SU-DHL-6 (cell line): ENCODE results near the gene CDPF1.

Experiments used
- CTCF ChIP-seq: fragments of 200-600 bp; sonication (generic); IDR thresholded peaks from one replicate; pipeline ENCODE4 v1.5.1; 2017; ENCODE audit warnings: antibody characterized with exemption, mild to moderate bottlenecking, low read length, moderate library complexity; ENCODE audit not compliant: insufficient read depth, poor library complexity, severe bottlenecking
- EZH2phosphoT487 ChIP-seq: fragments of 200-600 bp; sonication (generic), shearing (Covaris generic); conservative IDR thresholded peaks from 2 replicates; pipeline ENCODE4 v1.6.1; 2018; ENCODE audit warnings: mild to moderate bottlenecking, antibody characterized with exemption, low read length, moderate library complexity, mixed read lengths

- TF ChIP-seq CTCF (no peak), EZH2phosphoT487 (no peak)
Observed at GRCh38 chr22:46201059-46201757, 48.9 kb downstream of the CDPF1 start.
